Measurements from ENCODE around the gene ZNF362.
"Not testable (repeated sequence)": the region's sequence is repeated elsewhere in the genome, so short reads cannot be mapped to it uniquely, and the experiment has no call there.

The ZNF362 gene

DNA sequence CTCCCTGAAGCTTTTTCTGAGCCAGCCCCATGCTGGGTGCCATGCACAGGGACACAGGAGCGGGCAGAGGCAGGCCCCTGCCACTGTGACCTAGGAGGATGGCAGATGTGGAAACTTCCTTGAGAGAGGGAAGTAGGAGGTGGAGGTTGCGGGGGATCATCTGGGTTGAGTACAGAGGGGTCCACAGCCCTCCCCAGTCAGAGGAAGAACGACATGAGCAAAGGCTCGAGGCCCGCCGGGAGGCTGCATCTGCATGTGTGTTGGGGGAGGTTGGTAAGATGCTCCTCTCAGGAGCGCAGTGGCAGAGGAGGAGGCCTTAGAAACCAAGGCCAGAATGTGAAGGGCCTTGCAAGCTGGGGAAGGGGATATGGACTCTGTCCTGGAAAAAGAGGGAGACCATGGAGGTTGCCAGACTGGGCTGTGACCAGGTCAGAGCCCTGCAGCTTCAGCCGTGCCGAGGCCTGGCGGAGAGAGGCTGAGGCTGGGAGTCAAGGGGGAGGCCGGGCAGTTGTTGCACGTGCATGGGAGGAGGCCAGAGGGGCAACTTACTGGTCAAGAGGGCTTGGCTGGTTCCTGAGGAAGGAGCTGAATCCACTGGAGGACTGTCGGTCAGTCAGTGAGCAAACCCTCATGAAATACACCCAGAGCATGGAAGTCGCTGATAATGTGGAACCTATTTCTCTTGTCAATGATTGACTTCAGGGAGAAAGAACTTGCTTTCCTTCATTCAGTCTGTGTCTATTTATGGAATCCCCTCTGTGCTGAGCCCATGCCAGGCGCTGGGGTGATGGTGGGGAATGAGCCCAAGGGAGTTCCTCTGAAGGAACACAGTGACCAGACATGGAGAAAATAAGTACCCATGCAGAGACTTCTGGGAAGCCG is 32.9 kb downstream of the ZNF362 start:
- DNase-seq = no peak

DNA sequence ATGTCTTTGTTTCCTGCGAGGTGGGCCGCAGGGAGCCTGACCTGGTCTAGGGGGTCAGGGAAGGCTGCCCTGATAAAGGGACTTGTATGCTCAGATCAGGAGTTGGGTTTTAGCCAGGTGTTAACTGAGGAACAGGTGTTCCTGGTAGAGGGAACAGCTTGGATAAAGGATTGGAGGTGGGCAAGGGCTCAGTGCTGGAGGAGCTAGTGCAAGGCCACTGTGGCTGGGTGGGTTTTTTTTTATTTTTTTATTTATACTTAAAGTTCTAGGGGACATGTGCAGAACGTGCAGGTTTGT is 33.5 kb downstream of the ZNF362 start:
- DNase-seq = no peak

DNA sequence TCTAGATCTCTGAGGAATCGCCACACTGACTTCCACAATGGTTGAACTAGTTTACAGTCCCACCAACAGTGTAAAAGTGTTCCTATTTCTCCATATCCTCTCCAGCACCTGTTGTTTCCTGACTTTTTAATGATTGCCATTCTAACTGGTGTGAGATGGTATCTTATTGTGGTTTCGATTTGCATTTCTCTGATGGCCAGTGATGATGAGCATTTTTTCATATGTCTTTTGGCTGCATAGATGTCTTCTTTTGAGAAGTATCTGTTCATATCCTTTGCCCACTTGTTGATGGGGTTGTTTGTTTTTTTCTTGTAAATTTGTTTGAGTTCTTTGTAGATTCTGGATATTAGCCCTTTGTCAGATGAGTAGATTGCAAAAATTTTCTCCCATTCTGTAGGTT is 34.3 kb downstream of the ZNF362 start:
- not testable (repeated sequence) for DNase-seq

DNA sequence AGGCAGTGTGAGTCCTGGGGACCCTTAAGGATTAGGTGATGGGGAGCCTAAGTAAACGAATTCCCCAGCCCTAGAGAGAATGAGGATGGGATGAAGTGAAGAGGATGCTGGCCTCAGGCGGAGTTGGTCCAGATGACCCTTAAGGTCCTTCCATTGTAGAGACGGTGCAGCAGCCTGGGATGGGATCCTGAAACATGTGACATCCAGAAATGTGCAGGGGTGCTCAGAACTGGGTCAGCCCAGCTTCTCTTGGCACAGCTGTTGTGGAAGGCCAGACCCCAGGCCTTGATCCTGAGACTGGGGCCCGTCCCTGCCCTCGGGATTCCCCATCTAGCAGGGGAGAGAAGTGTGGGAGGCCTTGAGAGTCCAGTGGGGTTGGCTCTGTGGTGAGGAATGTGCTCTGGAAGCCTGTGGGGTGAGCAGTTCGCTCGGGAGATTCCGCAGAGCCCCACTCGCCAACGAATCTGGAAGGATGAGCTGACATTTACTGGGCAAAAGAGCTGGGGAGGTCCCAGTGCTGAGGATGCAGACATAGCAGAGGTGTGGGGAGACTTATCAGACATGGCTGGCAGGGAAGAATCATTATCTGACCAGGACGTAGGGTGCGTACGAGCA is 36.5 kb downstream of the ZNF362 start:
- no peak for DNase-seq

DNA sequence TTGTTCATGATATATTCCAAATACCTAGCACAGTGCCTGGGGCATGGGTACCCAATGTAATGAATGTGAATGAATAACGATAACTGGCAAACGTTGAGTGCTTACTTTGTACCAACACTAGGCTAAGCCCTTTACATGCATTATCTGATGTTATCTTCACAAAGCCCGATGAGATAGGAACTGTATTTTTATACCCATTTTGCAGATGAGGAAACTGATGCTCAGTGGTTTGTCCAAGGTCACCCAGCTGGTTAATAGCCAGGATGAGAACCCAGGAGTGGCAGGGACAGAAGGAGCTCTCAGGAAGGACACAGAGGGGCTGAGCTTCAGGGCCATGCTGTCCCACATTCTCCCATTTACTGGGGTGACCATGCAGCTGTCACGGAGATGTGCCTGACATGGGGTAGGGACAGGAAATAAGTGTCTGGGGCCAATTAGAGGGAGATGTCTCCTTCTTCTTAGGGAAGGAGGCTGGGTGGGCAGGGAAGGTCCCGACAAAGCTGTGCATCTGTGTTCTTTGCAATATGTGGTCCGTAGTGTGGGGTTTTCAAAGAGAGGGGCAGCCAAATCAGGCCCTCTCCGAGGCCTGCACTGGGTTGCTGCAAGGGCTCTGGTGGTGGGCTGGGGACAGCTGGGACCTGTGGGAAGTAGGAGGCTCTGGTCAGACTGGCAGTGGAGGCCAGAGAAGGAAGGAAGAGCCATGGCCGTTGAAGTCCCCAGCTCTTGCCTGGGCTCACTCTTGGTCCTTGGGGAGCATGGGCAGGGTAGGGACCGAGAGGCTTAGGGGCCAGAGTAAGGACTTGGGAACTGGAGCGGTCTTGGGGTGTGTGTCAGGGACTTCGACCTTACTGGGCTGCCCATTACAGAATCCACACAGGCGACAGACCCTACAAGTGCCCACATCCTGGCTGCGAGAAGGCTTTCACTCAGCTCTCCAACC is 38.0 kb downstream of the ZNF362 start:
- DNase-seq = no peak

DNA sequence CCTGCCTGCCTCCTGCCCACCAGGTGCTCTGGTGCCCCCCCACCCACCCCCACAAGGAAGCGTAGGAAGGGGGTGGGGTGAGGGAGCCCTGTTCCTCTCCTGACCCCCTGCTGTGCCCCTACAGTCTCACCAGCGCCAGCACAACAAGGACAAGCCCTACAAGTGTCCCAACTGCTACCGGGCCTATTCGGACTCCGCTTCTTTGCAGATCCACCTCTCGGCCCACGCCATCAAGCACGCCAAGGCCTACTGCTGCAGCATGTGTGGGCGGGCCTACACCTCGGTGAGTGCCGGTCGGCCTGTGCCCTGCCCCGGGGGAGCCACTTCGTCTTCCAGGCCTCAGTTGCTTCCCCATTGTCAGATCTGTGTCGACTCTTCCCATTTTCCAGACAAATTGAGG is 38.7 kb downstream of the ZNF362 start:
- no peak for DNase-seq

DNA sequence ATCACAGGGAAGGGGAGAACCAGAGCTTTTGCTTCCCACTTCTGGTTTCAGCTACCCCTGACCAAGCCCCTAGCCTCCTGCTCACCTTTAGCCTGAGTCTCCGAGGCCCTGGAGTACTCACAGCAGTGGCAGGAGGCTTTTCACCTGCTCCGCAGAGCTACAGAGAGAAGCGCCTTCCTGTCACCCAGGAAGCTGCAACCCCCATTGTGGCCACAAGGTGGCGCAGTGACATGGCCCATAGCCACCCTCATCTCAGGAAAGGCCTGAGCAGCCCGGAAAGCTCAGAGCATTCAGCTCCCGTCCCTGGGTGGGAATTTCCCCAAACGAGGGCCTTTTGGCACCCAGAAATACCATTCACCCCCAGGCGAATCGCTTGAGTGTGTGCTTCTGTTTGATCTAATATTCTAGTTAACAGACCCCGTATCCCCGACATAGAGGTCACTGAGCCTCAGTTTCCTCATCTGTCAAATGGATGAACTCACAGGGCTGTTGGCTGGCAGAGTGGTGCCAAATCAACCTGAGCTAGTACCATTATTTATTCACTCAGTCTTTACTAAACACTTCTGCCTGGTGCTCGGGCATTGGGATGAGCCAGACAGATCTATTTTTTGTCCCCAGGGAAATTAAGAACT is 39.3 kb downstream of the ZNF362 start:
- peak; percentile 73 for DNase-seq

DNA sequence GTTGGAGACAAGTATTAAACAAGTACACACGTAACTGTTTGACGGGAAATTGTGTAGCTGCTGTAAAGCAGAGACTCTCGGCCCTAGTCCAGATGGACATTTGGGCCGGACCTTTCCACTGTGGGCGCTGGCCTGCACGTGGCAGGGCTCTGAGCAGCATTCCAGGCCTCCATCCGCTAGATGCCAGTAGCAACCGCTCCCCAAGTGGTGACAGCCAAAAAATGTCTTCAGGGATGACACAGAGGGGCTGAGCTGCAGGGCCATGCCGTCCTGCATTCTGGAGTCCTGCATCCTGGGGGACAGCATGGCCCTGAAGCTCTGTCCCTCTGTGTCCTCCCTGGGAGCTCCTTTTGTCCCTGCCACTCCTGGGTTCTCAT is 39.8 kb downstream of the ZNF362 start:
- no peak for DNase-seq

DNA sequence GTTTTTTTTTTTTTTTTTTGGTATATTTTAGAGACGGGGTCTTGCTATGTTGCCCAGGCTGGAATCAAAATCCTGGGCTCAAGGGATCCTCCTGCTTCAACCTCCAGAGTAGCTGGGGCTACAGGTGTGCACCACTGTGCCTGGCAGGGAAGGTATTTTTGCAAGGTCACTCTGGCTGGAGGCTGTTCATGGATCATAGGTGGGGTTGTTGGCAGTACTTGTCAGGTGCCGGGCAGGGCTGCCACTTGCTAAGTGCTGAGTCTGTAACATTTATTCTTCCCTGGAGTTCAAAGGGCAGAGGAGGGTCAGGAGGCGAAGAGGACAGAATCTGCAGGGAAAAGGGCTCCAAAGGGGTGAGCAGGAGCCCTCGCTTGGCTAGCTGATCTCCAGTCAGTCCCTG is 40.5 kb downstream of the ZNF362 start:
- DNase-seq = no peak

DNA sequence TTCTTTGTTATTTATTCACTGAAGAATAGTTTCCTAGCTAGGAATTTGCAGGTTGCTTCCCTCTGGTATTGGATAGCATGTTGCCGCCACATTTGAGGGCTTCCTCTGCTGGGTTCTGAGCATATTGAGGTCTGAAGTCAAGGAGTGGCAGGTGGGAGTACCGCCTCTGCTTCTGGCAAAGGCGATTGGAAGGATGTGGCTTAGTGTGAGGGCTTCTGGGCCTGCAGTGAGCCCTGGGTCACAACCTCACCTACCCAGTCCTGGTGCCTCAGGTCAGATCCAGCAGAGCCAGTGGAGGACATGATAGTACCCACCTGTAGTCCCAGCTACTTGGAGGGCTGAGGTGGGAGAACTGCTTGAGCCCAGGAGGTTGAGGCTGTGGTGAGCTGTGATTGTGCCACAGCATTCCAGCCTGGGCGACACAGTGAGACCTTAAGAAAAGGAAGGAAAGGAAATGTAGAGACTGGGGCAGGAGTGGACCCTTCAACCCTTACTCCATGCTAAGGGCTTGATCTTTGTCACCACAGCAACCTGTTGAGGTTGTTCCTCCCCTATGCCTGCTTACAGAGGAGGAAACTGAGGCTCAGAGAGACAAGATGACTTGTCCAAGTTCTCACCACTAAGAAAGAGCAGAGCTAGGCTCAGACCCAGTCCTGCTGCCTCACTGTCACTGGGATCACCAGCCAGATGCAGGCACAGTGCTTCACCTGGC is 41.8 kb downstream of the ZNF362 start:
- DNase-seq = no peak

DNA sequence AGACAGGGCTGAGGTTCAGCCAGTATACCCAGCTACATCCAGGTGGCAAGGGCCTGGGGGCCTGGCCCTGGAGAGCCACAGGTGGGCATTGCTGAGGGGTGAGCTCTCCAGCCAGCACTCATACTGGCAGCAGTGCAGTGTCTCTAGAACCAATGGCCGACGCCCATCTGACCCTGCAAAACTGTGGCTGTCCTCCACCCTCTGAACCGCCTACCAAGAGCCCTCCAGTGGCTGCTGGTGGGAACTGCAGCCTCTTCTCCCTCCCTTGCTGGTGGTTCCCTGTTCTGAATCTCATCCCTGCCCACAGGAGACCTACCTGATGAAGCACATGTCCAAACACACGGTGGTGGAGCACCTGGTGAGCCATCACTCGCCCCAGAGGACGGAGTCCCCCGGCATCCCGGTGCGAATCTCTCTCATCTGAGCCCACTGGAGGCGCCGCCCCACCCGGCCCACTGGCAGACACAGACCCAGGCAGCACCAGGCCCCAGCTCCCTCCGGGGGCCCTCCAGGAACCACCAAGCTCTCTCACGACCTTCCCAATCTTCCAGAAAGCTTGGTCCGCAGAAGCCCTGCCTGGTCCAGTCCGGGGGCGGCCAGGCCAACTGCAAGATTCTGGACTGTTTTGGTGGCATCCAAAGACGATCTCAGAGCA is 42.5 kb downstream of the ZNF362 start:
- DNase-seq = peak; percentile 68

DNA sequence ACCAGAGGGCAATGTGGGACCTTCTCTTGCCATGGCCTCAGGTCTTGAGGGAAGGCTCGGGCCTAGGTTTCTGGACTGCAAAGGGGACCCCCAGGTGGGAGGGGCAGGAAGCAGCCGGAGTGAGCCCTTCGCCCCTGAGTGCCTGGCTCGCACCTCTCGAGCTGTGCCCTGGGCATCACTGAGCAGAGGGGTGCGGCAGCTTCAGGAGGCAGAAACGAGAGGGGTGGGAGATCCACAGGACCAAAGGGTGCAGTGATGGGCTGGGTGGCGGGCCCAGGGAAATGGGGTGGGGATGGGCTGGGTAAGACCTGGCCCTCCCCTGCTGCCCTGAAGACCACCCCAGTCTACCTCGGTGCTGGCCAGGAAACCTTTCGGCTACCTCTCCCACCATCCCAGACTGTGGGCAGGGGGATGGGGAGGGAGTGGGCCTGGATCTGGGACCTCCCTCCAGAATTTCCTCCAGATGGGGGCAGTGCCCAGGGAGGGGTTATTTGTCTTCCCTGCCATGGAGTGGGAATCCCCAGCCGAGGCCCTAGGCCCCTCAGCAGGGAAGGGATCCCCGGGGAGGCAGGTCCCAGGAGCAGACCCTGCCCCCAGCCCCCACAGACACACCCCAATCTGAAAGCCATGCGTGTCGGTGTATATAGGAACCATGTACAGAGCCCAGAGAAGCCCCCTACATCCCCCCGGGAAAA is 43.3 kb downstream of the ZNF362 start:
- no peak for DNase-seq

DNA sequence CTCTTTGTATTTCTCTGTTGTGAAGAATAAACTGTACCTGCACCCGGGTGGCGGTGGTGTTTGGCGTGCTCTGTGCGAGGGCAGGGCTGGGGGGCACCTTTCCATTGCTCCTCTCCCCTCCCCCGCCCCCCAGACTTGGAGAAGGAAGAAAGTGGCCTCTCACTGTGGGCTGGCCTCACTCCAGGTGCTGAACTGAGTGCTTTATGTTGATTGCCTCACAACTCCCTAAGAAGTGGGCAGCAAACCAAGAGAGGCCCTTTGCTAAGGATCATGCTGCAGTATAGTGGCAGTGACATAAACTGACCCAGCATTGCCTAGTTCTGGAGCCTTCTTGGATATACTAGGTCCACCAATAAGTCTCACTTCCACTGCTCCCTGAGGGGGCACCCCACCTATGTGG is 44.4 kb downstream of the ZNF362 start:
- no peak for DNase-seq

DNA sequence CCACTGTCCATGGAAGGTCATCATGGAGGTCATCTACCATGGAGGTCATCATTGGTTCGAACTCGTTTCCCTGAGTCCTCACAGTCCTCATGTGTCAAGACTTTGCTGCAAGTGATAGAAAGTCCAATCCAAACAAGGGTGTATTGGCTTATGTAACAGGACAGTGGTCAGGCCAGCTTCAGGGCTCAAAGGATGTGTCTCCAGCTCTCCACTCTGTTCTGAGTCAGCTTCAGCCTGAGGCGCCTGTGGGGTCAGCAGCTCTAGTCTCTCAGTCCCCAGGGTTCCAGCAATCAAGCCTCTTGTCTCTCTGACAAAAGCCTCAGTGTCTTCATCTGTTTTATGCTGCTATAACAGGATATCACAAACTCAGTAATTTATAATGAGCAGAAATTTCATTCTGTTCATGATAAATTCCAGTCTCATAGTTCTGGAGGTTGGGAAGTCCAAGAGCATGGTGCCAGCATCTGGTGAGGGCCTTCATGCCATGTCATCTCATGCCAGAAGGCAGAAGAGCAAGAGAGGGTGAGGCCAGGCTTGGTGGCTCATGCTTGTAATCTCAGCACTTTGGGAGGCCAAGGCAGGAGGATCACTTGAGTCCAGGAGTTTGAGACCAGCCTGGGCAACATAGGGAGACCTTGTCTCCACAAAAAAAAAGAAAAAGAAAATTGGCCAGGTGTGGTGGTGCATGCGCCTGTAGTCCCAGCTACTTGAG is 45.1 kb downstream of the ZNF362 start:
- no peak for DNase-seq

DNA sequence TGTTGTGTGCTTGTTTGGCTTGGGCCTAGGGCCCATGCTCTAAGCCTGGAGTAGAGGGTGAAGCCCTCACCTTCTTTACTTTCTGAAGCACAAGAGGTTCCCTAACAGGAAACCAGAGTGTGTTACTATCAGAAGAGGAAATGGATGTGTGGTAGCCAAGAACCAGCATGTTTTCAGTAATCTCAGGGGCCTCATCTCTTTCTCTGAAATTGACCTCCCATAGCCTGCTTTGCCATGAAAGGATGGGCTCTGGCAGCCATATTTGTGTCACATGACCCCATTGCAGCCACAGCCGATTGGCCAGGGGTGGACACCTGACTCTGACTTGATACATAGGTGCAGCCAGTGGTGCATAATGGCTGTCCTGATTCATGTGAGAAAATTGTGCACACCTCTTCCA is 46.0 kb downstream of the ZNF362 start:
- DNase-seq = no peak

DNA sequence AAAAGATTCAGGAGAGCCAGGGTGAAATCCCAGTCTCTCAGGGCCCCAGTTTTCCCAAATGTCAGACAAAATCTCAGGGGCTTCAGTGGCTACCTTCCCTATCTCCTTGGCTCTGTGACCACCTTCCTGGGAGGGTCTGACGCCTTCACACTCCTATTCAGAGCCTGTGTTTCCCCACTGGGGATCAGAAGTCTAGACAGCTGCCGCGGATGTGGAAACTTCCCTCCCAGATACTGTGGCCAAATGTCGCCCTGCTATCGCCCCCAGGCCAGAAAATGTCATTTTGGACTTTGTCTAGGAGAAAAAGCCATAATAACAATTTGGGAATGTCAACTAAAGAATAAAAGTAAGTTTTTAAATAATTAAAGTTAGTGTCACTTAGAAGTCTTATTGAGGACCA is 48.7 kb downstream of the ZNF362 start:
- no peak for DNase-seq

DNA sequence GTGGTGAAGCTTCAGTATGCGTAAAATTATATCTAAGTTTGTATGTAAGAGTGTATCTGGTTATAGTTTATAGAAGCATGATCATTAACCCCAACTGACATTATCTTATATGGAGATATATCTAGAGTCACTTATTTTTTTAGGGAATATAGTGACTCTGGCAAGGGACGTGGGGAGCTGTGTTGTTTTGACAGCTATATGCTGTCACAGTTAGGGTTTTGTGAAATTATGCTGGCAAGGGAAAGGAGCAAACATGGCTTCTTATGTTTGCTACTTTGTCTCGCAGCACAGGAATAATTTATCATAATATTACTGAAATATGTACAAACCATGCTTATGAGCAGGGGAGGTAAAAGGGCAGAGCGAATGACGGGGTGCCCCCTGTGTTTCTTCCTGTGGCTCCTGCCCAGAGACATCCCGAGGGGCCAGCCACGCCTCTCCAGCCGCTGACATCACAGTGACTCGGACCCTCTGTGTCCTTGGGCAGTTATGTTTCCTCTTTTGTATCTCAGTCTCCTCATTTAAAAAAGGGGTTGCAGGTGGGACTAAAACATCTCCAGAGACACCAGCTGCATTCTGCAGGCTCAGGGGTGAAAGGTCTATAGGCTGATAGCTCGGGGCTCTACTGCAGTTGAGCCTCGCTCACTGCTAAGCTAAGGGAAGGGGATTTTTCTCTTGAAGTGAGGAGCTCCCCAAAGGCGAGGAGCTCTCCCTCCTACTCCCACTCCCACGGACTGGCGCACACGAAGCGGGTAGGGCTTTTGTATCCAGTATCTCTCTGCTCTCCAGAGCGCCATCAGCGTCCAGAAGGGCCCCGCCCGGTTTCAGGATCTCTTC is 49.7 kb downstream of the ZNF362 start:
- no peak for DNase-seq

DNA sequence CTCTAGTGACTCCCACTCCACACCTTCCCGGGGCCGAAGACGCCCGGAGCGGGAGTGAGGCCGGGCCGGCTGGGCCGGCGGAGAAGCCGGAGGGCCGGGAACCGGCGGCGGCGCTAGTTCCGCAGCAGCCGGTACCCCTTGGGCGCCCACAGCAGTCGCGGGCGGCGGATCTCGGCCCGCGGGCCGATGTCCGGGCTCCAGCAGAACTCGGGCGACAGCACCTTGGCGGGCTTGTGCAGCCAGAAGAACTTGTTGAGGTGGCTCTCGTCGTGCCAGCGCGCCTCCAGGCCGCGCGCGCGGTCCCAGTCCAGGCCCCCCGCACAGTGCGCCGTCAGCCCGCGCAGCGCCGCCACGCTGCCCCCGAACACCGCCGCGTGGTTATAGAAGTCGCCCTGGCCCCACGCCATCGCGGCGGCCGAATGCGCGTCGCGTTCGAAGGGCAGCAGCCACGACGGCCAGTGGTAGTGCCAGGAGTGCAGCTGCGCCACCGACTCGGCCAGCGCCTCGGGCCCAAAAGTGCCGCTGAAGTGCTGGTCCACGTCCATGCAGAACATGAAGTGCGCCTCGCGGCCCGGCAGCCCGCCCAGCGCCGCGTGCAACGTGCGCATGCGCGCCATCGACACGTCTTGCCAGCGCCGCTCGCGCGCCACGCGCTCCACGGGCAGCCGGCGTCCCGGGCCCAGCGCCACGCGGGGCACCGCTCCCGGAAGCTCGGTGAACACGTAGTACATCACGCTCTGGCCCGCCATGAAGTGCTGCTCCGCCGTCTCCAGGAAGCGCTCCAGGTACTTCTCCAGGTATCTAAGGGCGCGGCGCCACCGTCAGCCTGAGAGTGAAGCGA is 50.6 kb downstream of the ZNF362 start:
- no peak for DNase-seq

DNA sequence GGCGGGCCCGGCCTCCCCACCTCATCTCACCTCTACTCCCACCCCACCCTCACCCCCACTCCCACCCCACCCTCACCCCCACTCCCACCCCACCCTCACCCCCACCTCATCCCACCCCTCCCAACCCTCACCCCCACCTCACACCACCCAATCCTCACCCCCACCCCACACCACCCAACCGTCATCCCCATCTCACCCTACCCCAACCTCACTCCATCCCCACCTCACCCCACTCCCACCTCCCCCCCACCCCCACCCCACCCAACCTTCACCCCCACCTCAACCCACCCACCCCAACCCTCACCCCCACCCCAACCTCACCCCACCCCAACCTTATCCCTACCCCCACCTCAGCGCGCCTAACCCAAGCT is 51.2 kb downstream of the ZNF362 start:
- no peak for DNase-seq

Data from 8988T (cell line).